Stimulated activated CD8-positive, alpha-beta memory T cell treated with anti-CD3 and anti-CD28 coated beads, Interleukin-7, amount 100 ng/mL, for 24 hours (primary cell): ENCODE measurements around the gene CC2D2B.
"Not testable (repeated sequence)": the region's sequence is repeated elsewhere in the genome, so short reads cannot be mapped to it uniquely, and the experiment has no call there.

Source experiments
- DNase-seq: peaks from one replicate; pipeline ENCODE4 v3.0.0-alpha.2; 2020; ENCODE audit warnings: low read depth

Gene CC2D2B

DNA sequence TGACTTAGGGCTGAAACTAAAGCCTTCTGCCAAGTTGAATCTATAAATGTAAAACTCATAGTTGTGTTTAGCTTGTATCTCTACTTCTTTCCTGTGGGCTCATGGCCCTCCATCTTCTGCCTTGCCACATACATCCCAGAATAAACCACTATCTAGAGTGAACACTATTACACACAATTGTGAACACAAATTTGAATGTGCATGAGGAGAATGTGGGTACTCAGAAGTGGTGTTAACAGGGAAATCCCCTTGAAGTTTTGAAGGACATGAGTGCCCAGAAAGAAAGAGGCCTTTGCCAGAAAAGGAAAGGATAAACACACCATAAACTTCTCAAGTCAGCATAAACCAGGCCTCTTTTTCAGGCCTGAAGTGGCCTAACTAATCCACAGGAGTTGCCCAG lies 115.4 kb downstream of the CC2D2B start:
- DNase-seq: no peak

DNA sequence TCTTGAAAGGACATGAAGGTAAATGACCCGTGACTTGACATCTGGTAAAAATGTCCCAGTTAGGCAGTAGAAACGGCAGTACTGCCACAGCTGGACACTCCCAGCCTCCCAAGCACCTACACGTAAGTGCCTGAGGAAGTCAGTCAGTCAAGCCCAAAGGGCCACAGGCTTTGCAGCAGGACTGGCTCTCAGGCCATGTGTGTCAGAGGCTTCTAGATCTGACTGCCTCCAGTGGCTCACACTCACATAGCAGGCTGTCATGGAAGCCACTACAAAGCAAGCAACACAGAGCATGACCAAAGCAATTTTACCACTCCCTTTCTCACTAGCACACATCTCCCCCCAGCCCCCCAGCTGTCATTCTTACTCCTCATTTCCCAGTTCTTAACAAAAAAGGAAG lies 117.8 kb downstream of the CC2D2B start:
- DNase-seq: no peak

DNA sequence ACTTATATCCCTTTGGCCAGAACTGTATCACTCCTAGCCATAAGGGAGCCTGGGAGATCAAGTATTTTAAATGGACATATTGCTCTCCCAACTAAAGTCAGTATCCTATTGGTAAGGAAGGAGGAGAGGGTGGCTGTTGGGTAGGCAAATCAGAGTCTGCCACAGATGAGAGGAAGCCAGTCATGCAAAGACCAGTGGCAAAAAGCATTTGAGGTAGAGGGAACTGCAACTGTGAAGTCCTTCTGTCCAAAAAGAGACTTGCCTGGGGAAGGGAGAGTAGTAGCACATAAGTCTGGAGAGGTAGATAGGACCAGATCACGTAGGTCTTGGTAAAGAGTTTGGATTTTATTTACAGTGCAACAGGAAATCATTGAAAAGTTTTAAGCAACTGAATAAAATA lies 126.8 kb downstream of the CC2D2B start:
- no peak for DNase-seq

DNA sequence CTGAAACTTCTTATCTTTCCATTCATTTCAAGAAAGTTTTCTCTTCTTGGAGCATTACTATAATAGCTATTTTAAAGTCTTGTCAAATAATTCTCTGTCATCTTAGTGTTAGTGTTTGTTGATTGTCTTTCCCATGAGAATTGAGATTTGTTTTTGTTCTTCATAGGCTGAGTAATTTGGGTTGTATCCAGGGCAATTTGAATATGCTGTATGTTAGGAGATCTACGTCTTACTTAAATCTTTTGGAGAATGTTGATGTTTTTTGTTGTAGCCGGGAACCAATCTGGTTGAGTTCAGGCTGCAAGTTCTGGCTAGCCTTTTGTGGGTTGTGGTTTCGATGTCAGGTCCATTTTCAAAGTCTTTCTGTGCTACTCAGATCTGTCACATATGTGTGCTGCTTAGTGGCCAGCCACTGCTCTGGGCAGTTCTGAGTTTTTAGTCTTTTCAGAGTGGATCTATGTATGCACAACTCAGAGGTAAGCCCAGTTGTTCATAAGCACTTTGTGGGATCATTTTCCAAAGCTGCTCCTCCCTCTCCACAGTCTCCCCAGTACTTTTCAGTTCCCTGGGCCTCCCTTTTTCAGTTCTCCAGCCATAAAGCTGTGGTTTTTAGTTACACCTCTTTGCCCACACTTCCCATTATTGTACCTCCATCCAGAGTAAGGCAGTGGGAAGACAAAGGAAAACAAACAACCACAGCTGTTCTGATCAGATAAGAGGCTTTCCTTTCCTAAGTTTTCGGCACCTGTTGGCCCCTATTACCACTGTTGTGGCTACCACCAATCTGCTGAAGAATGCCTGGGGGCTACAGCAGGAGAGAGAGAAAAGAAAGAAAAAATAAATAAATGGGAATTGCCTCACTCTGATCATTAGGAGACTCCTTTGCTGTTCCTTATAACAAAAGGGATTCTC lies 131.0 kb downstream of the CC2D2B start:
- no peak for DNase-seq

DNA sequence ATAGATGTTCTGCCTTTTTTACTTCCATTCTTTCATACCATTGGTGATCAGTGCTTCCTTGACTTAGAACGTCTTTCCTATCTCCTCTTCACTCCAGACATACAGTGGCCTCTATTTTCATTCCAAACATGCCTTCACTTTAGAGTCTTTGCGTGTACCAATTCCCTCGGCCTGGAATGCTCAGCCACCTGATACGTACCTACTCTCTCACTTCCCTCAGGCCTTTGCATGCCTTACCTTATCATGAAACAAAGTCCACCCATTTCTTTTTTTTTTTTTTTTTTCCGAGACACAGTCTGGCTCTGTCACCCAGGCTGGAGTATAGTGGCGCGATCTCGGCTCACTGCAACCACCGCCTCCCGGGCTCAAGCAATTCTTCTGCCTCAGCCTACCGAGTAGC lies 133.4 kb downstream of the CC2D2B start:
- DNase-seq: no peak

DNA sequence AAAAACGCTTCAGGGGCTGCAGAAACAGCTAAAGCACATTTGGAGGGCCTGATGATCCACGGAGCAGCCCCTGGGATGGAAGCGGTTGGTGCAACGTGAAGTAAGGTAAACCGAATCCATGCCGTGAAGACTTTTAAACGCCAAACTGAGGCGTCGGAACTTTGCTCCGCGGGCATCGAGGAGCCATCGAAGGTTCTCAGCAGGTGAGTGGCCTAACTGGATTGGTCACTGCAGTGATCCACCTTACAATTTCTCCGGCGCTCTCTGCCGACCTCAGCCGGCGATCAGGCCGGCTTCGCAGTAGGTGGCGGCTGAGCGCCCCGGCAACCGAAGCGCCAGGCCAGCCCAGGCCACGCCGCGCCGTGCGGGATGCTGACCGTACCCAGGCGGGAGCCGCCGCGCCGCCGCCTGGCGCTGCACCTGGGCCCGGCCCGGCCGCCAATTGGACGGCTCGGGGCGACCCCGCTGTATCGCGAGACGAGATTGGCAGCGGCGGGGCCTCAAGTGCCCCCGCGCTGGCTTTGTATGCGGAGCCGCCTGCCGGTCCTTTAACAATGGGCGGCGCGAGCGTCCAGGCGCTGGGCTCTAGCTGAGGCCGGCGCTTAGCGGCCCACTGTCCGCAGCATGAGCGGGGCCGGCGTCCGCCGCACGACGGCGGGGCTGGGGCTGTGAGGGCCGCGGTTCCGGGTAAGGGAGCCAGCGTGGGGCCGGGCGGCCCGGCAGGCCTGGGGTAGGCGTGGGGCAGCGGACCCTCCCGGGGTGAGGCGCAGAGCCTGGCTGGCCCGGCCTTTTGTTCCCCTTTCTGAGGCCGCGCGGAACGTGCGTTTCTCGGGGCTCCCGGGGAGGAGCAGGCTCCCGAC lies 135.5 kb downstream of the CC2D2B start, which contains the start of gene CCNJ:
CCNJ (plus strand) TSS at position 551 of the 860 bp plus-strand sequence. CDS start 811 bp downstream, outside the sequence.
- DNase-seq: peak; percentile 59

DNA sequence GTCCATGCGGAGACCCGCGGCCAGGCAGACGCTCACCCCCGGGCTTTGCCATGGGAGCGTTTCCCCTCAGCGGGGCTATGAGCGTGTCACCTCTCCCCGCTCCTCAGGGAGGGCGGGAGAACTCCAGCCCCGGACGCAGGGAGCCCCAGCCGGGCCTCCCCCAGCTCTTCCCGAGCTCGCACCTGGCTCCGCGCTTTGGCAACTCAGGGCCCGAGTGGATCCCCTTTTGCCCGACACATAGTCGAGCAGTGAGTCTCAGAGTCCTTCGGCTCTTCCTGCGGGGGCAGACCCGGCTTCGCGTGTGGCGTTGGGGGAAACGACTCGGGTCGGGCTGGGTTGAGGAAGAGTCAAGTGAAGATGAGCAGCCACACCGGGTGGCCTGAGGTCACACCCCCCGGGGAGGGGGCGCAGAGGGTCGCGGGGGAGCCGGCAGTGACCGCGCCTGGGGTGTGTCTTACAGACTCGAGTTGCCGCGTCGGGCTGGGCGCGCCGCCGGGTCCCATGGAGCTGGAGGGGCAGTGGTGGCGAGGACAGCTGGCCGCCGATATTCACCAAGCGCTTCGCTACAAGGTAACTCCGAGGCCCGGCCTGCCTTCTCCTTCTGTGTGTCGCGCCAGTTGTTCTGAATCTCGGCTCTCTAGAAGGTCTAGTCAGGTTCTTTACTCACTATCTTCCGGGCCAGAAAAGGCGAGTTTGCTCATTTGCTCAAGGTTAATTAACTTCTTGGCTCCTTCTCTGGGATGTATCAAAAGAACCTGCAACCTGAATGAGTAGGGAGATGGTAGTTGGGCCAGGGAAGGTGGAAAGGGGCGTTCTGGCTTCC lies 136.3 kb downstream of the CC2D2B start:
- peak; percentile 22 for DNase-seq

DNA sequence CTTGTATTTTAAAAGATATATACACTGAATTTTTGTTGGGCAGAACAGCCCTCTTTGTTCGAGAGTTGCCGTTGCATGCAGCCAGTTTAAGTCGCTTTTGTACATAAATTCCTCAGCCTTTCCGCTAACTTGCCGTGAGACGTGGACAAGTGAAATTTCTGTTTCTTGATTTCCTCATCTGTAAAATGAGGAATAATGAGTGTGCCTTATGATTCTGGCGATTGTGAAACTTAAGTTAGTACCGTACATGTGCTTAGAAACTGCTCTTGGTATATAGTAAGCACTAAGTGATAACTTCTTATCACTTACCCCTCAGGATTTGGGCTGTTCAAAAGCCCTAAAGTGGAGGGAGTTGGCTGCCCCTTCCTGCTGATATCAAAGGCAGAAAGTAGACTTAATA lies 137.0 kb downstream of the CC2D2B start:
- DNase-seq: no peak

DNA sequence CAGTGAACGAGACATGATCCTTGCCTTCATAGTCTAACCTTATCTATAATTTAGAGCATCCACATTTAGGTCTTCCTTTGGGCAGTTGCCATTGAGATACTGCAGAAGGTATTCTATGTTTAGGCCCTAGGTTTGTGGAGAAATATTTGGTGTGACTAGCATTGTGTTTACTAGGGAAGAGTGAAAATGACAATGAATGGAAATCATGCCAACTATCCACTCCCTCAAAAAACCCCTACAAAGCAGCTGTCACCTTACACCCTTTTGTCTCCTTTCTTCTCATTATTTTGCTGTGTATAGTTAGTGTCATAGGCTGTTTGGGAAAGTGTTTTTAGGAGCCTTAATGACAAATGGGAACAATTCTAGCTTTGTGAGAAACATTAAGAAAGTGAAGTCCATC lies 138.8 kb downstream of the CC2D2B start:
- DNase-seq: no peak

DNA sequence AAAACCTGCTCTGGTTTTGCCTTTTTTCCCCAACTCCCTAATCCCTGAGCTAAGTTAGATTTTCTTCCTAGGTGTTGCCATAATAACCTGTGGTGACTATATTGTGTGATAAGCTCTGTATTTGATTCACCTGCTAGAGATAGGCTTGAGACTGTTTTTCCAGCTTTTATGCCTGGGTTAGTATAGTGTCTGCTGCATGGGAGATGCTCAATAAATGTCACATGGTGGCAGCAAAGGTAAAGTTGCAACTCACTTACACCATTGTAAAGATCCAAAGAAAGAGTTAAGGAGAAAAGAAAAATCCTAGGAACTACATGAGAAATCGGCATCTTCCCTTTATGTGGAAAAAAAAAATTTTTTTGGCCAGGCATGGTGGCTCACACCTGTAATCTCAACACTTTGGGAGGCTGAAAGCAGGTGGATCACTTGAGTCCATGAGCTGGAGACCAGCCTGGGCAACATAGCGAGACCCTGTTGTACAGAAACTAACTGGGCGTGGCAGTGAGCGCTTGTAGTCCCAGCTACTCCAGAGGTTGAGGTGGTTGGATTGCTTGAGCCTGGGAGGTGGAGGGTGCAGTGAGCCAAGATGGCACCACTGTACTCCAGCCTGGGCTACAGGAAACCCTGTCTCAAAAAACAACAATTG lies 139.4 kb downstream of the CC2D2B start:
- no peak for DNase-seq

DNA sequence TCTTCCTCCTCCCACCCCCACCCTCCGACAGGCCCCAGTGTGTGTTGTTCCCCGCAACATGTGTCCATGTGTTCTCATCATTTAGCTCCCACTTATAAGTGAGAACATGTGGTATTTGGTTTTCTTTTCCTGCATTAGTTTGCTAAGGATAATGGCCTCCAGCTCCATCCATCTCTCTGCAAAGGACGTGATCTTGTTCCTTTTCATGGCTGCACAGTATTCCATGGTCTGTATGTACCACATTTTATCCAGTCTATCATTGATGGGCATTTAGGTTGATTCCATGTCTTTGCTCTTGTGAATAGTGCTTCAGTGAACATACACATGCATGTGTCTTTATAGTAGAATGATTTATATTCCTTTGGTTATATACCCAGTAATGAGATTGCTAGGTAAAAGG lies 140.2 kb downstream of the CC2D2B start:
- DNase-seq: not testable (repeated sequence)

DNA sequence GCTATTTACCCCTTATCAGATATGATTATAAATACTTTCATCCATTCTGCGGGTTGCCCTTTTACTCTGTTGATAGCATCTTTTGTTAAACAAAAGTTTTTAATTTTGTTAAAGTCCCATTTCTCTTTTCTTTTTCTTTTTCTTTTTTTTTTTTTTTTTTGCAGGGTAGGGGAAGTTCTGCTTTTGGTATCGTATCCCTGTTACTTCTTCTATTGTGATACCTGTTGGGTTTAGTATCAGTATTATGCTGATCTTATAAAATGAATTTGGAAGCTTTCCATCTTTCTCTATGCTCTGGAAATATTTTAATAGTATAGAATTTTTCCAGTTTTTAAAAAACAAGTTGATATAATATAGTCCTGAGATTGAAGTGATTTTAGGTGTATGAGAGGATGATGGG lies 141.6 kb downstream of the CC2D2B start:
- DNase-seq: no peak

DNA sequence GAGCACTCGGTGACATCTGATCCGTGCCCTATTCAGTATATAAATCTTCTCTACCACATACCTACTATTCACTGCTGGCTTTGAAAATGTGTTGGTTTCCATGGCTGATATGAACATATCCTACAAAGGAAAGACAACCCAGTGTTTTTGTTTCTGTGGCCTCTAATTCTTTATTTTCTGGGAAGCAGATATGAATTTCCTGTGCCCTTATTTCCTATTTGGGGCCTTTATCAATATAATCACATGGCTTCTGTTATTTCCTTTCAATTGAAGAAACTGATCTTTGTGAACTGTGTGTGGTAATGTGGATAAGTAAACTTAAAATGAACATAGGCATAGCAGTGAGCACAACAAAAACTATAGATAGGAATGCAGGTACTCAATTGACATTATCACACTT lies 146.2 kb downstream of the CC2D2B start:
- DNase-seq: no peak

DNA sequence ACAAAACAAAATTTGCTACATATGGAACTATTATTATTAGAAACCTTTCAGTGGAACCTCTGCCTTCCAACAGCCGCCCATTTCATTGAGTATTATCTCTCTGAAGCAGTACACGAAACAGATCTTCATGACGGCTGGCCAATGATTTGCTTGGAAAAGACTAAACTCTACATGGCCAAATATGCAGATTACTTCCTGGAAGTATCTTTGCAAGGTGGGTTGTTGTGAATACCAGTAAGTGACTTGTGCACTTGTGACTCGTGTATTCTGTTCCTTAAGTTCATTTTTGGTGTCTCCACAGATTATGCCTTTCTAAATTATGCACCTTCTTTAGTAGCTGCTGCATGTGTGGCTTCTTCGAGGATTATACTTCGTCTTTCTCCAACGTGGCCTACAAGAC lies 149.0 kb downstream of the CC2D2B start:
- DNase-seq: no peak

DNA sequence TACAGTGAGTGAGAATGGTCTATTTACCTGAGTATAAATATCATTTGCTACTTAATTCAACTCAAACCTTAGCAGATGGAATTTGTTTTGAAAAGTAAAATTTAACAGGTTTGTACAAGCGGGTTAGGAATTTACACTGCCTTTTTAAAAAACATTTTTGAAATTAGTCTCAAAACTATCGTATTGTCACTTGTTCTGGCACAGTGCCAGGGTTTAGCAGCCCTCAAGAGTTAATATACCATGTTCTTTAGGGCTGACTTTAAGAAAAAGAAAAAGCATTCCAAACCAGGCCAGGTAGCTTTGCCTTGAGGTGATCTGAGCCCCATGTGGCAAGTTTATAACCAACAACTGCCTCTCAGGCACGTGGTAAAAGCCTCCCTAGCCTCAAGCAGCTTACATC lies 153.5 kb downstream of the CC2D2B start:
- no peak for DNase-seq

DNA sequence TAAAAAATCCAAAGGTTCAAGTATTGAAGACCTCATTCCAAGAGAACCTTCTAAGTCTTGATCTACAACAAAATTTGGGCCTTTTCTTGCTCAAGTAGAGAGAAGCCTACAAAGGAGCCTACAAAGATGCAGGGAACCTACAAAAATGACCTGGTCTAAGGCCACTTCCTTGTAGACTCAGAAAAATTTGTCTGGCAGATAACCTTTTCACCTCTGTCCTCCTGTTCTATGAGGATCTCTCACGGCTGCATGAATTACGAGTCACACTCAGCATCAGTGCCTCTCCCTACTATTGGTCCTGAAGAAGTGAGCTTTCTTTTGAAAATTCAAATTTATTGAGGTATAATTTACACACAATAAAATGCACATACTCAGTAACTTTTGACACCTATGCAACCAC lies 164.9 kb downstream of the CC2D2B start:
- no peak for DNase-seq

DNA sequence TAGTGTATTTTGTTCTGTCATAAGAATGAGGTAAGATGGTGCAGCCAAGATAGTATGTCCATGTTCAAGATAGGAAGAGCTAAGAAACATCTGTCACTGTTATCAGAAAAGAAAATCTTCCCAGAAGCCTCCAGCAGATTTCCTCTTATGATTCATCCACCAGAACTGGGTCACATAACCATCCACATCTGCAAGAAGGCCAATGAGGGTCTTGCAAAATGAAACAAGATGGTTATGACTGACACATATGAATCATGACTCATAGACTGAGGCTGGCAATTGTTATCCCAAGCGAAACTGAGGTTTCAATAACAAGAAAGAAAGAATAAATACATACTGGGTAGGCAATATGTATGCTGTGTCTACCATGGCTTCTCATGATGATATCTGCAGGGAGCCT lies 165.9 kb downstream of the CC2D2B start:
- no peak for DNase-seq

DNA sequence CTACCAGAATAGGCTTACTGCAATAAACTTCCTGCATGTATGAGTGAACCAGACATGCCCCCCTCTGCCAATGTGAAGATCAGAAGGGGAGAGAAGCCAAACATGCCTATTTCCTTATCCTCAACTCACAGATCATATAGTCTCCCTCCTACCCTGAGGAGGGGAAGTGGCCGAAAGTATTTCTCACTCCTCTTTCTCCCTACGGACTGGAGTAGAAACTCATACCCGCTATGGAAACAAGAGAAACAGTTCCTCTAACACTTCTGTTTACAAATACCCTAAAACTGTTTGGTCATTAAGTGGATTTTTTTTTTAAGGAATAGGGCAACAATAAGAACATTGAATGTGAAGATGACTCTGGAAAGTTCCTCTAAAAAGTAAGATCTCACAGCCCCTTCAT lies 167.0 kb downstream of the CC2D2B start:
- DNase-seq: no peak

DNA sequence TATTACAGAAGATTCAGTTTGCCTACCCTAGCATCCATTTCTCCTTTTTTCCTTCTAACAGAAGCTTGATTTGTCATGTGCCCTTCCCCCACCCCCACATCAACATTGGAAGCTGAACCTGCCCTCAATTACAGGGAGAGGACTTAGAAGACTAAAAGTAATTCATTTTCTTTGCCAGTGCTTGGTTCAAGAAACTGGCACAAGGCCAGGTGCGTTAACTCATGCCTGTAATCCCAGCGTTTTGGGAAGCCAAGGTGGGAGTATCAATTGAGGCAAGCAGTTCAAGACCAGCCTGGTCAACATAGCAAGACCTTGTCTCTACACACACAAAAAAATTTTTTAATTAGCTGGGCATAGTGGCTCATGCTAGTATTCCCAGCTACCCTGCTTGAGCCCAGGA lies 168.2 kb downstream of the CC2D2B start:
- DNase-seq: no peak

DNA sequence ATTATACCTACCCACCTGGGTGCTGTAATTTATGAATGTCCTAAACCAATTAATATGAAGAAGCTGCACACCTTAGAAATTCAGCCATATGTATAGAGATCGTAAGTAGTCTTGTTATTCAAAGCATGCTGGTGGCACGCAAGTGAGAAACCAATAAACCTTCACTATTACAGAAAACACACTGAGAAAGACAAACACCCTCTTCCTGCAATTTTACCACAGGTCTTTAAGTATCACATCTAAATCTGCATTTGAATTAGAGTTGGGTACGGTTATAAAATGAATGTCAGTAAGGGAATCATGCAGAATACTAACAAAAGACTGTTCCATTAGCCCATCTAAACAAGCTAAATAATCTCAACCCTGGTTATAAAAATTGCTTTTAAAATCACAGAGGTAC lies 169.4 kb downstream of the CC2D2B start:
- DNase-seq: no peak

DNA sequence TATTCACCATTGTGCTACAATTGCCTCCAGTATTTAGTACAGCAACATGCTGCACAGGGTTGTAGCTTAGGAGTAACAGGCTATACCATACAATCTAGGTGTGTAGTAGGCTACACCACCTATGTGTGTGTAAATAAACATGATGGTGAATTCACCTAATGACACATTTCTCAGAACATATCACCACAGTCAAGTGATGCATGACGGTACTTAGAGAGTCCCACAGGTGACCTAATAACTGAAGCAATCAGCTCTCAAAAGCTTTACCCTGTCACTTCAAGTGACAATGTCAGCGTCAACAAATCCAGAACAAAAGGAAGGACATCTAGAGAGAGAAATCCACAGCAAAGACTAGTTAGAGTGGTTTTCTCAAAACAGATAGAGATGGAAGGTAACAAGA lies 174.4 kb downstream of the CC2D2B start:
- no peak for DNase-seq
